Measurements from ENCODE around the gene DCHS2. TPM values are rescaled to one million over a fixed set of nuclear protein-coding genes. Genes with fewer than 3 reads are reported as not detected.

Gene DCHS2
- total RNA-seq, 1 experiment from 2014 or later = 0.02 TPM

- ChIA-PET CTCF (no interaction called here), POLR2A (ENCODE audit: unreplicated experiment) (no interaction called here)
- H3F3A ChIP-seq (ENCODE audit: insufficient read depth, low read depth) = no peaks in the 10 kb centered on the region
- no peaks in the 10 kb centered on the region for H3K79me2 ChIP-seq (ENCODE audit: low read depth)
- intact Hi-C loops (cut with micrococcal nuclease; ENCODE audit: unreplicated experiment) = no loop called here
- H3K4me1 ChIP-seq (replicated peaks; ENCODE audit: insufficient read depth) = no peaks in the 10 kb centered on the region
- H3K27me3 ChIP-seq (ENCODE audit: insufficient read depth, low read depth) = no peaks in the 10 kb centered on the region
- H3K9me3 ChIP-seq (ENCODE audit: insufficient read depth, low read depth) = no peaks in the 10 kb centered on the region
- no peak overlapping the region for H3K4me3 ChIP-seq
- no peaks in the 10 kb centered on the region for H4K20me1 ChIP-seq (ENCODE audit: insufficient read depth)
- no peak for DNase-seq
- no peak overlapping the region for H2AFZ ChIP-seq
- BruUV-seq (replicated peaks) = no TSS peak
- H3K4me2 ChIP-seq = no peak overlapping the region
- TF ChIP-seq EZH2 (IDR thresholded peaks at IDR 0.05; ENCODE audit: low read depth) (no peak), CTCF (conservative IDR thresholded peaks at IDR 0.05) (no peak)
- no peaks in the 10 kb centered on the region for H3K9me2 ChIP-seq (ENCODE audit: insufficient read depth)
- H3K36me3 ChIP-seq (ENCODE audit: low read depth) = no peaks in the 10 kb centered on the region
- no peak overlapping the region for H3K27ac ChIP-seq
Measured at GRCh38 chr4:154343651-154344050, 147.9 kb downstream of the DCHS2 start.

- intact Hi-C loops (cut with micrococcal nuclease; ENCODE audit: unreplicated experiment) = no loop called here
- H3K9me2 ChIP-seq (ENCODE audit: insufficient read depth) = no peaks in the 10 kb centered on the region
- ChIA-PET POLR2A (ENCODE audit: unreplicated experiment) (no interaction called here), CTCF (no interaction called here)
- no peak overlapping the region for H3K27ac ChIP-seq
- no peak for DNase-seq
- no peaks in the 10 kb centered on the region for H4K20me1 ChIP-seq (ENCODE audit: insufficient read depth)
- H3K4me1 ChIP-seq (replicated peaks; ENCODE audit: insufficient read depth) = no peaks in the 10 kb centered on the region
- H3K9me3 ChIP-seq (ENCODE audit: insufficient read depth, low read depth) = no peaks in the 10 kb centered on the region
- H3K27me3 ChIP-seq (ENCODE audit: insufficient read depth, low read depth) = no peaks in the 10 kb centered on the region
- no peaks in the 10 kb centered on the region for H3K36me3 ChIP-seq (ENCODE audit: low read depth)
- no peaks in the 10 kb centered on the region for H3F3A ChIP-seq (ENCODE audit: insufficient read depth, low read depth)
- no peaks in the 10 kb centered on the region for H3K79me2 ChIP-seq (ENCODE audit: low read depth)
- BruUV-seq (replicated peaks) = no TSS peak
- H3K4me3 ChIP-seq = no peak overlapping the region
- H3K4me2 ChIP-seq = no peak overlapping the region
- TF ChIP-seq CTCF (conservative IDR thresholded peaks at IDR 0.05) (no peak), EZH2 (IDR thresholded peaks at IDR 0.05; ENCODE audit: low read depth) (no peak)
- H2AFZ ChIP-seq = no peak overlapping the region
Measured at GRCh38 chr4:154341448-154341847, 150.2 kb downstream of the DCHS2 start.

- no TSS peak for BruUV-seq (replicated peaks)
- Histone ChIP-seq H3K27ac (no peak overlapping the region), H3K27me3 (ENCODE audit: insufficient read depth, low read depth) (no peaks in the 10 kb centered on the region), H4K20me1 (ENCODE audit: insufficient read depth) (no peaks in the 10 kb centered on the region), H3K36me3 (ENCODE audit: low read depth) (no peaks in the 10 kb centered on the region), H3K9me3 (ENCODE audit: insufficient read depth, low read depth) (no peaks in the 10 kb centered on the region), H3K4me2 (no peak overlapping the region), H3K4me3 (no peak overlapping the region), H3K4me1 (replicated peaks; ENCODE audit: insufficient read depth) (no peaks in the 10 kb centered on the region), H2AFZ (no peak overlapping the region), H3K79me2 (ENCODE audit: low read depth) (no peaks in the 10 kb centered on the region), H3K9me2 (ENCODE audit: insufficient read depth) (no peaks in the 10 kb centered on the region), H3F3A (ENCODE audit: insufficient read depth, low read depth) (no peaks in the 10 kb centered on the region)
- ChIA-PET CTCF (no interaction called here), POLR2A (ENCODE audit: unreplicated experiment) (no interaction called here)
- intact Hi-C loops (cut with micrococcal nuclease; ENCODE audit: unreplicated experiment) = no loop called here
- no peak for TF ChIP-seq CTCF (conservative IDR thresholded peaks at IDR 0.05)
- TF ChIP-seq EZH2 (IDR thresholded peaks at IDR 0.05; ENCODE audit: low read depth) = no peak
- DNase-seq = no peak
Measured at GRCh38 chr4:154335588-154335987, 156.0 kb downstream of the DCHS2 start.
